PC-3 (cell line): ENCODE measurements around the gene EFCAB12. TPM values are rescaled to one million over a fixed set of nuclear protein-coding genes. Genes with fewer than 3 reads are reported as not detected.

Experiments used
- ATAC-seq: fragments of 200-7000 bp; cut with Tn5 transposase; 2 replicates; pipeline ENCODE4 v1.9.1; 2020; ENCODE audit warnings: mild to moderate bottlenecking, moderate library complexity
- BruUV-seq: library from RNA; stranded (reverse); fragments of 400-500 nt; replicated peaks from 2 replicates; lab custom pipeline; 2021; lab: Mats Ljungman, UMichigan
- CTCF ChIA-PET: fragments of 300-600 bp; sonication (Branson Sonifier 250); formaldehyde crosslinking; loops from one replicate; lab custom pipeline; 2022; ENCODE audit warnings: antibody characterized with exemption; lab: Charles Lee
- POLR2A ChIA-PET: fragments of 300-600 bp; sonication (Branson Sonifier 250); formaldehyde crosslinking; loops from one replicate; lab custom pipeline; 2022; ENCODE audit warnings: antibody characterized with exemption; ENCODE audit not compliant: unreplicated experiment; lab: Charles Lee
- DNase-seq: peaks from one replicate; pipeline ENCODE4 v3.0.0-alpha.2; 2015
- H2AFZ ChIP-seq: fragments of 300-600 bp; sonication (generic); 2 replicates; pipeline ENCODE4 v1.6.0; 2016; ENCODE audit warnings: antibody characterized with exemption, low read length
- H3F3A ChIP-seq: fragments of 300-600 bp; sonication (generic); one replicate; pipeline ENCODE4 v1.6.0; 2017; ENCODE audit warnings: antibody characterized with exemption, low read length, control low read depth, mild to moderate bottlenecking; ENCODE audit not compliant: unreplicated experiment
- H3K27ac ChIP-seq: fragments of 300-600 bp; sonication (generic); 2 replicates; pipeline ENCODE4 v1.5.1; 2016; ENCODE audit warnings: mild to moderate bottlenecking, low read length
- H3K27me3 ChIP-seq: fragments of 300-600 bp; sonication (generic); 2 replicates; pipeline ENCODE4 v1.6.1; 2016; ENCODE audit warnings: low read length, mixed read lengths
- H3K36me3 ChIP-seq: fragments of 300-600 bp; sonication (generic); 2 replicates; pipeline ENCODE4 v1.6.1; 2016; ENCODE audit warnings: low read depth, mixed run types, low read length, mixed read lengths
- H3K4me1 ChIP-seq: fragments of 300-600 bp; sonication (generic); 2 replicates; pipeline ENCODE4 v1.5.1; 2016; ENCODE audit warnings: low read length; ENCODE audit not compliant: insufficient read depth
- H3K4me2 ChIP-seq: fragments of 300-600 bp; sonication (generic); 2 replicates; pipeline ENCODE4 v1.6.0; 2016; ENCODE audit warnings: low read length
- H3K4me3 ChIP-seq: fragments of 300-600 bp; sonication (generic); 2 replicates; pipeline ENCODE4 v1.5.1; 2016; ENCODE audit warnings: mild to moderate bottlenecking, low read length, mixed read lengths
- H3K79me2 ChIP-seq: fragments of 300-600 bp; sonication (generic); 2 replicates; pipeline ENCODE4 v1.6.1; 2017; ENCODE audit warnings: low read length, mixed read lengths
- H3K9ac ChIP-seq: fragments of 300-600 bp; sonication (generic); 2 replicates; pipeline ENCODE4 v1.6.0; 2016; ENCODE audit warnings: mild to moderate bottlenecking, low read length
- H3K9me2 ChIP-seq: fragments of 300-600 bp; sonication (generic); replicated peaks from 2 replicates; pipeline ENCODE4 v1.6.1; 2016; ENCODE audit warnings: mixed run types, low read length, mixed read lengths
- H3K9me3 ChIP-seq: fragments of 300-600 bp; sonication (generic); 2 replicates; pipeline ENCODE4 v1.6.1; 2016; ENCODE audit warnings: low read length, mixed read lengths
- H4K20me1 ChIP-seq: fragments of 300-600 bp; sonication (generic); 2 replicates; pipeline ENCODE4 v1.6.1; 2016; ENCODE audit warnings: low read length, mixed read lengths
- CTCF ChIP-seq: fragments of 300-600 bp; sonication (generic); conservative IDR thresholded peaks from 2 replicates; pipeline ENCODE4 v1.5.1; 2017; ENCODE audit warnings: antibody characterized with exemption, low read depth, mild to moderate bottlenecking, low read length
- EZH2 ChIP-seq: fragments of 300-600 bp; sonication (generic); IDR thresholded peaks from one replicate; pipeline ENCODE4 v1.6.1; 2017; ENCODE audit warnings: antibody characterized with exemption, mild to moderate bottlenecking, low read length; ENCODE audit not compliant: unreplicated experiment
- EZH2phosphoT487 ChIP-seq: fragments of 300-600 bp; sonication (generic); IDR thresholded peaks from 2 replicates; pipeline ENCODE4 v1.6.1; 2018; ENCODE audit warnings: mild to moderate bottlenecking, antibody characterized with exemption, low read length, borderline replicate concordance
- intact Hi-C: fragments of 100-400 bp; cut with micrococcal nuclease; formaldehyde crosslinking; loops from 2 replicates; pipeline ENCODE4 v1.9.0; 2023
- total RNA-seq: library from RNA; depleted of rRNA; stranded (reverse); fragments of >200 nt; gene quantifications from 2 replicates; pipeline ENCODE4 v1.2.3, GENCODE V29; 2014

Gene EFCAB12
- total RNA-seq, 1 experiment from 2014 or later = 0.04 TPM

- no peak overlapping the region for H3K4me2 ChIP-seq
- no peak overlapping the region for H3K27ac ChIP-seq
- H3K4me3 ChIP-seq = no peak overlapping the region
- intact Hi-C loops = no loop called here
- TF ChIP-seq CTCF (no peak), EZH2 (no peak), EZH2phosphoT487 (no peak)
- H3K9ac ChIP-seq = no peak overlapping the region
- no TSS peak for BruUV-seq
- no peaks in the 10 kb centered on the region for H3K79me2 ChIP-seq
- DNase-seq = no peak
- no peaks in the 10 kb centered on the region for H4K20me1 ChIP-seq
- H3K4me1 ChIP-seq = no peaks in the 10 kb centered on the region
- H3K36me3 ChIP-seq = no peaks in the 10 kb centered on the region
- H2AFZ ChIP-seq = no peak overlapping the region
- ChIA-PET CTCF (no interaction called here), POLR2A (no interaction called here)
- no peaks in the 10 kb centered on the region for H3K27me3 ChIP-seq
- no peaks in the 10 kb centered on the region for H3K9me2 ChIP-seq
- no peak for ATAC-seq
- H3F3A ChIP-seq = no peaks in the 10 kb centered on the region
- H3K9me3 ChIP-seq = no peaks in the 10 kb centered on the region
Measured at GRCh38 chr3:129404610-129405009, 23.8 kb downstream of the EFCAB12 start.

- ChIA-PET POLR2A (no interaction called here), CTCF (no interaction called here)
- H3K27ac ChIP-seq = no peak overlapping the region
- peaks cover 2% of the 10 kb centered on the region for H3K79me2 ChIP-seq
- H3K9me2 ChIP-seq = no peaks in the 10 kb centered on the region
- no peak overlapping the region for H2AFZ ChIP-seq
- H3K9me3 ChIP-seq = no peaks in the 10 kb centered on the region
- no peak overlapping the region for H3K4me3 ChIP-seq
- no peaks in the 10 kb centered on the region for H4K20me1 ChIP-seq
- H3K4me1 ChIP-seq = no peaks in the 10 kb centered on the region
- ATAC-seq = no peak
- H3K27me3 ChIP-seq = no peaks in the 10 kb centered on the region
- TF ChIP-seq EZH2 = no peak
- TF ChIP-seq EZH2phosphoT487 = no peak
- TF ChIP-seq CTCF = no peak
- no peak overlapping the region for H3K4me2 ChIP-seq
- BruUV-seq = no TSS peak
- no peaks in the 10 kb centered on the region for H3F3A ChIP-seq
- intact Hi-C loops = no loop called here
- H3K36me3 ChIP-seq = no peaks in the 10 kb centered on the region
- no peak overlapping the region for H3K9ac ChIP-seq
- DNase-seq = no peak
Measured at GRCh38 chr3:129404130-129404529, 24.3 kb downstream of the EFCAB12 start.

- ChIA-PET POLR2A (no interaction called here), CTCF (no interaction called here)
- BruUV-seq = no TSS peak
- H3K4me1 ChIP-seq = no peaks in the 10 kb centered on the region
- no peaks in the 10 kb centered on the region for H3F3A ChIP-seq
- H3K27me3 ChIP-seq = no peaks in the 10 kb centered on the region
- H4K20me1 ChIP-seq = no peaks in the 10 kb centered on the region
- H3K4me2 ChIP-seq = no peak overlapping the region
- no peak overlapping the region for H3K27ac ChIP-seq
- H3K9me2 ChIP-seq = no peaks in the 10 kb centered on the region
- H3K9ac ChIP-seq = no peak overlapping the region
- no peak for ATAC-seq
- no peak overlapping the region for H3K4me3 ChIP-seq
- no peak overlapping the region for H2AFZ ChIP-seq
- H3K9me3 ChIP-seq = no peaks in the 10 kb centered on the region
- DNase-seq = no peak
- TF ChIP-seq EZH2 = no peak
- no peak for TF ChIP-seq CTCF
- TF ChIP-seq EZH2phosphoT487 = no peak
- no peaks in the 10 kb centered on the region for H3K36me3 ChIP-seq
- intact Hi-C loops = no loop called here
- peaks cover 9% of the 10 kb centered on the region for H3K79me2 ChIP-seq
Measured at GRCh38 chr3:129403450-129403849, 25.0 kb downstream of the EFCAB12 start.
